OCI-LY3 (cell line): ENCODE results near the gene KIAA0930.
"Not testable (repeated sequence)": the region's sequence is repeated elsewhere in the genome, so short reads cannot be mapped to it uniquely, and the experiment has no call there.

Experiments
- H2AFZ ChIP-seq: fragments of 200-600, 300-600 bp; shearing (Covaris generic); 2 replicates; pipeline ENCODE4 v1.6.0; 2014; ENCODE audit warnings: antibody characterized with exemption, low read depth, low read length
- H3K27ac ChIP-seq: fragments of 200-600, 300-600 bp; sonication (generic); 2 replicates; pipeline ENCODE4 v1.5.1; 2014; ENCODE audit warnings: mild to moderate bottlenecking, low read length, moderate library complexity, mixed read lengths
- H3K27me3 ChIP-seq: fragments of 200-600, 300-600 bp; sonication (generic); 2 replicates; pipeline ENCODE4 v1.6.1; 2014; ENCODE audit warnings: low read depth, low read length, mixed read lengths
- H3K36me3 ChIP-seq: fragments of 200-600, 300-600 bp; sonication (generic); replicated peaks from 2 replicates; pipeline ENCODE3; 2014; ENCODE audit warnings: low read depth, low read length, mixed read lengths
- H3K4me1 ChIP-seq: fragments of 300-600, 200-600 bp; sonication (generic); 2 replicates; pipeline ENCODE4 v1.6.1; 2014; ENCODE audit warnings: low read length, mixed read lengths
- H3K4me2 ChIP-seq: fragments of 200-600, 300-600 bp; sonication (generic); 2 replicates; pipeline ENCODE4 v1.6.1; 2014; ENCODE audit warnings: low read length, mixed read lengths
- H3K4me3 ChIP-seq: fragments of 300-600, 200-600 bp; sonication (generic); 2 replicates; pipeline ENCODE4 v1.5.1; 2014; ENCODE audit warnings: antibody characterized with exemption, mild to moderate bottlenecking, low read length, moderate library complexity
- H3K79me2 ChIP-seq: fragments of 300-600, 200-600 bp; shearing (Covaris generic); 2 replicates; pipeline ENCODE4 v1.6.1; 2014; ENCODE audit warnings: mild to moderate bottlenecking, low read length, mixed read lengths
- H3K9ac ChIP-seq: fragments of 300-600, 200-600 bp; shearing (Covaris generic); 2 replicates; pipeline ENCODE4 v1.6.0; 2014; ENCODE audit warnings: mild to moderate bottlenecking, low read length, moderate library complexity
- H3K9me3 ChIP-seq: fragments of 200-600, 300-600 bp; shearing (Covaris generic); 2 replicates; pipeline ENCODE4 v1.6.1; 2014; ENCODE audit warnings: low read length, mixed read lengths; ENCODE audit not compliant: insufficient read depth
- H4K20me1 ChIP-seq: fragments of 200-600, 300-600 bp; sonication (generic); 2 replicates; pipeline ENCODE4 v1.6.1; 2016; ENCODE audit warnings: low read length, mixed read lengths; ENCODE audit not compliant: insufficient read depth
- EZH2phosphoT487 ChIP-seq: fragments of 200-600 bp; shearing (Covaris generic); IDR thresholded peaks from 2 replicates; pipeline ENCODE4 v1.6.1; 2018; ENCODE audit warnings: antibody characterized with exemption, mixed run types, low read depth
- TF ChIP-seq, protein P1 (sequence below): fragments of 200-600, 300-600 bp; sonication (generic); IDR thresholded peaks from 2 replicates; pipeline ENCODE4 v1.5.1; 2014; ENCODE audit warnings: antibody characterized with exemption, low read length, low read depth

The KIAA0930 gene

DNA sequence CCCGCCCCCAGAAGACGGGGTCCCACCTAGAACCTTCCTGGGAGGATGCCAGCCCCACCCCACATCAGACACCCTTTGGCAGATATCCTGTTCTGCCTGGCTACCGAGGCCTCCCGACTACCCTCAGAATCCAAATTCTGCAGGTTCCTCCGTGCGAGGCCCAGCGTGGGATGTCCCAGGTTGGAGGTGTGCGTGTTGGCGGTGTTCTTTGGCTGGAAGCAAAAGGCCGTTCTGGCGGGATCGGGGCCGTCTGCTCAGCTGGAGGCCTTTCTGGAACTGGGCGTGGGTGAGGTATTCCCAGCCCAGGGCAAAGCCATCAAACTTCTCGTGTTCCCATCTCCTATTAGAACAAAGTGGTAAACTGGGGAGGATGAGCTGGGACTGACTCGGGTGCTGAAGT lies 44.4 kb downstream of the KIAA0930 start:
- TF ChIP-seq, protein P1, sequence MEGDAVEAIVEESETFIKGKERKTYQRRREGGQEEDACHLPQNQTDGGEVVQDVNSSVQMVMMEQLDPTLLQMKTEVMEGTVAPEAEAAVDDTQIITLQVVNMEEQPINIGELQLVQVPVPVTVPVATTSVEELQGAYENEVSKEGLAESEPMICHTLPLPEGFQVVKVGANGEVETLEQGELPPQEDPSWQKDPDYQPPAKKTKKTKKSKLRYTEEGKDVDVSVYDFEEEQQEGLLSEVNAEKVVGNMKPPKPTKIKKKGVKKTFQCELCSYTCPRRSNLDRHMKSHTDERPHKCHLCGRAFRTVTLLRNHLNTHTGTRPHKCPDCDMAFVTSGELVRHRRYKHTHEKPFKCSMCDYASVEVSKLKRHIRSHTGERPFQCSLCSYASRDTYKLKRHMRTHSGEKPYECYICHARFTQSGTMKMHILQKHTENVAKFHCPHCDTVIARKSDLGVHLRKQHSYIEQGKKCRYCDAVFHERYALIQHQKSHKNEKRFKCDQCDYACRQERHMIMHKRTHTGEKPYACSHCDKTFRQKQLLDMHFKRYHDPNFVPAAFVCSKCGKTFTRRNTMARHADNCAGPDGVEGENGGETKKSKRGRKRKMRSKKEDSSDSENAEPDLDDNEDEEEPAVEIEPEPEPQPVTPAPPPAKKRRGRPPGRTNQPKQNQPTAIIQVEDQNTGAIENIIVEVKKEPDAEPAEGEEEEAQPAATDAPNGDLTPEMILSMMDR = no peak
- TF ChIP-seq EZH2phosphoT487 = no peak
- H3K9me3 ChIP-seq = no peaks in the 10 kb centered on the region
- no peak overlapping the region for H2AFZ ChIP-seq
- no peaks in the 10 kb centered on the region for H3K4me1 ChIP-seq
- H3K36me3 ChIP-seq = no peaks in the 10 kb centered on the region
- no peaks in the 10 kb centered on the region for H3K79me2 ChIP-seq
- no peaks in the 10 kb centered on the region; the same call in 1 of the 2 replicates for H4K20me1 ChIP-seq
- H3K27ac ChIP-seq = no peak overlapping the region
- no peaks in the 10 kb centered on the region for H3K27me3 ChIP-seq
- H3K4me3 ChIP-seq = no peak overlapping the region
- H3K4me2 ChIP-seq = no peak overlapping the region
- no peak overlapping the region for H3K9ac ChIP-seq

- H3K27ac ChIP-seq = no peak overlapping the region
- H2AFZ ChIP-seq = no peak overlapping the region
- no peaks in the 10 kb centered on the region for H3K9me3 ChIP-seq
- H3K4me3 ChIP-seq = no peak overlapping the region
- H3K36me3 ChIP-seq = no peaks in the 10 kb centered on the region
- H3K4me2 ChIP-seq = no peak overlapping the region
- no peaks in the 10 kb centered on the region for H3K4me1 ChIP-seq
- TF ChIP-seq, protein P1 = no peak
- no peak for TF ChIP-seq EZH2phosphoT487
- H3K27me3 ChIP-seq = no peaks in the 10 kb centered on the region
- H3K9ac ChIP-seq = no peak overlapping the region
- no peaks in the 10 kb centered on the region for H3K79me2 ChIP-seq
- no peaks in the 10 kb centered on the region; the same call in 1 of the 2 replicates for H4K20me1 ChIP-seq
Observed at GRCh38 chr22:45195616-45196015, 45.1 kb downstream of the KIAA0930 start.

- Histone ChIP-seq H2AFZ (no peak overlapping the region), H3K4me3 (no peak overlapping the region), H3K9me3 (no peaks in the 10 kb centered on the region), H3K27me3 (no peaks in the 10 kb centered on the region), H3K9ac (no peak overlapping the region), H3K27ac (no peak overlapping the region), H3K4me1 (no peaks in the 10 kb centered on the region), H3K36me3 (no peaks in the 10 kb centered on the region), H3K79me2 (no peaks in the 10 kb centered on the region), H4K20me1 (no peaks in the 10 kb centered on the region; the same call in 1 of the 2 replicates), H3K4me2 (no peak overlapping the region)
- TF ChIP-seq, protein P1 = no peak
- no peak for TF ChIP-seq EZH2phosphoT487
Observed at GRCh38 chr22:45194686-45195085, 46.0 kb downstream of the KIAA0930 start.

DNA sequence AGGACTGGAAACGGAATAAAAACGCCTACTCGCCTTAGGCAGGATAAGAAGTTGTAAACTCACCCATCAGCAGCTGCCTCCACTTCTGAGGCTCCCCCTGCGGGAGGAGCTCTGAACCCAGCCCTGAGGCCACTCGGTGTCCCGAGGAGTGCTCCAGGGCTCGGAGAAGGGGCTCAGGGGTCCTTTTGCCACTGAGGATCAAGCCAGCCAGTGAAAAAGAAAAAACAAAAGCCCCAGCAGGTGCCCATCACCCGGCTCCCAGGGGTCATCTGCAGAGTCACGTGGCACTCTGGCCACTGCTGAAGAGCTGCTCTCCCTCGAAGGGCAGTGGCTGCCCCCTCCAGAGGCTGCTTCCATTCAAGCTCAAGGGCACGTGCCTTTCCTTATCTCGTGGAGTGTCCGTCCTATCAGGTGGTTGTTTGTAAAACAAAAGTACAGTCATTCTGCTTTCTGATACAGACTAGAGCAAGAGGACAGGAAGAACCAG lies 48.0 kb downstream of the KIAA0930 start:
- Histone ChIP-seq H3K27me3 (no peaks in the 10 kb centered on the region), H3K4me2 (no peak overlapping the region), H3K4me3 (no peak overlapping the region), H4K20me1 (no peaks in the 10 kb centered on the region; the same call in 1 of the 2 replicates), H3K9ac (no peak overlapping the region), H3K4me1 (no peaks in the 10 kb centered on the region), H3K36me3 (peaks cover 8% of the 10 kb centered on the region), H3K79me2 (no peaks in the 10 kb centered on the region), H3K27ac (no peak overlapping the region), H2AFZ (no peak overlapping the region), H3K9me3 (no peaks in the 10 kb centered on the region)
- TF ChIP-seq, protein P1 = peak; percentile 40
- TF ChIP-seq EZH2phosphoT487 = no peak

DNA sequence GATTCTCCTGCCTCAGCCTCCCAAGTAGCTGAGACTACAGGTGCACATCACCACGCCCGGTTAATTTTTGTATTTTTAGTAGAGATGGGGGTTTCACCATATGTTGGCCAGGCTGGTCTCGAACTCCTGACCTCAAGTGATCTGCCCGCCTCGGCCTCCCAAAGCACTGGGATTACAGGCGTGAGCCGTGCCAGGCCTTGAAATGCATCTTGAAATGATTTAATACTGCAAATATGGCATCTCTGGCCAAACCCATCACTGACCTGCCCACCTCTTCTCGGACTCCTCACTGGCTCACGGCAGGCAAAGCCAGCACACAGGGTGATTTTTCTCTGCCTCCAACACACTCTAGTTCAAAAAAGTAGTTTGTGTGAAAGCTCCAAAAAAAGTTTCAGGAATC lies 48.9 kb downstream of the KIAA0930 start:
- H3K27me3 ChIP-seq, H3K4me1 ChIP-seq, H3K4me2 ChIP-seq, H3K27ac ChIP-seq, H3K9ac ChIP-seq, H4K20me1 ChIP-seq, H3K9me3 ChIP-seq, H2AFZ ChIP-seq, H3K36me3 ChIP-seq, H3K79me2 ChIP-seq, H3K4me3 ChIP-seq: not testable (repeated sequence)
